Adrenal gland (tissue), 5 donors: ENCODE results near the gene PGR.

Experiments used
- CTCF ChIP-seq, 6 experiments: fragments of 450-650 bp in 4 of 6; fragments of 200-600 bp in 2 of 6; sonication (generic) in 1 of 6; IDR thresholded peaks; 1 replicate in 5 of 6; 2 replicates in 1 of 6; pipeline versions ENCODE4 v1.5.1 to v1.8.0; 2016 to 2021; ENCODE audit warnings: antibody characterized with exemption in 6 of 6, mild to moderate bottlenecking in 2 of 6, moderate library complexity in 1 of 6
- POLR2A ChIP-seq, 2 donors: fragments of 450-650 bp; IDR thresholded peaks; one replicate each; pipeline ENCODE4 v1.6.1; 2017; ENCODE audit warnings: antibody characterized with exemption in 2 of 2, mild to moderate bottlenecking in 2 of 2, moderate library complexity in 1 of 2
- donor health status: DM: no; HTN: no; CAD: no.

DNA sequence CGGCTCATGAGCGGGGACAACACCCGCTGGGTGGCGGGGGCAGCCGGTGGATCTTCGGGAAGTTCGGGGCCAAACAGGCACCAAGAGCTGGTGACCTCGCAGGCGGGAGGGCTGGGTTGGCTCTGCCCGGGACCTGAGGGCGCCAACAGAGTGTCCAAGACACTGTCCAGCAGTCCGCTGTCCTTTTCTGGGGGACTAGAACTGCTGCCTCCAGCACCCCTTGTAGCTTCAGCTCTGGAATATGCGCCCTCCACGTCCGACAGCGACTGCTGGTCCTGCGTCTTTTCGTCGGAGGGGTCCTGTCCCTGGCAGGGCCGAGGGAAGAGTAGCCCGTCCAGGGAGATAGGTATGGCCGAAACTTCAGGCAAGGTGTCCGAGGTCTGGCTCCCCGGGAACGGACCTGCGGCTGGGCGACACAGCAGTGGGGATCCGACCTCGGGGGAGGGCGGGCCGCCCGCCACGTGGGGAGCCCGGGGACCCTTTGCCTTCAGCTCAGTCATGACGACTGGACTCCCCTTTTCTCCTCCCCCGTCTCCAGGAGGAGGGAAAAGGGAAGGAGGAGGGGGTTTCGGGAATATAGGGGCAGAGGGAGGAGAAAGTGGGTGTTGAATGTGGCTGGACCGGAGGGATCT is 926 bp downstream of the PGR start:
- no peak for TF ChIP-seq POLR2A (IDR thresholded peaks at IDR 0.05)
- TF ChIP-seq CTCF (IDR thresholded peaks at IDR 0.05): no peak
